Measurements from ENCODE around the gene TMEM170B.

DNA sequence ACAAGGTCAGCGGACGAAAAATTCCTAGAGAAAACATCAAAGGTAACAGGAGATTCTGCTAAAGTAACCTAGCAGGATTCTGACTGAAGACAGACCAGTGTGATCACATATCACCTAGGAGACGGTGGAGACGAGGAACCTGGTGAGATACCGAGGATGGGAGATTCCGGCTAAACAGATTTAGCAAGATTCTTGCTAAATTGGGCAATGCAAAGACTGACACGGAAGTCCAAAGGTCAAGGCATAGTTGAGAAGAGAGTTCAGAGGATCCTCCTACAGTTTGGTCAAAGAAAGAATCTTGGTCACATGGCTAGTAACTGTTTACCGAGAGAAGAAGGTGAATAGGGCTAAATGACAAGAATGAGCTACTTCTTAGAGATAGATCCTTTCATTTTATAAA is 61.1 kb downstream of the TMEM170B start:
- TF ChIP-seq FOXP2 (optimal IDR thresholded peaks at IDR 0.05; ENCODE audit: control extremely low read depth, extremely low read length, insufficient read depth), result no peak
- no peak for TF ChIP-seq POLR2AphosphoS5 (IDR thresholded peaks at IDR 0.05; ENCODE audit: borderline replicate concordance, low read depth, low read length)
- TF ChIP-seq EZH2 (IDR thresholded peaks at IDR 0.05), result no peak

Measured in SK-N-MC (cell line).